Measurements from ENCODE around the gene NBPF11.
"Not testable (repeated sequence)": the region's sequence is repeated elsewhere in the genome, so short reads cannot be mapped to it uniquely, and the experiment has no call there.

NBPF11 gene, protein sequence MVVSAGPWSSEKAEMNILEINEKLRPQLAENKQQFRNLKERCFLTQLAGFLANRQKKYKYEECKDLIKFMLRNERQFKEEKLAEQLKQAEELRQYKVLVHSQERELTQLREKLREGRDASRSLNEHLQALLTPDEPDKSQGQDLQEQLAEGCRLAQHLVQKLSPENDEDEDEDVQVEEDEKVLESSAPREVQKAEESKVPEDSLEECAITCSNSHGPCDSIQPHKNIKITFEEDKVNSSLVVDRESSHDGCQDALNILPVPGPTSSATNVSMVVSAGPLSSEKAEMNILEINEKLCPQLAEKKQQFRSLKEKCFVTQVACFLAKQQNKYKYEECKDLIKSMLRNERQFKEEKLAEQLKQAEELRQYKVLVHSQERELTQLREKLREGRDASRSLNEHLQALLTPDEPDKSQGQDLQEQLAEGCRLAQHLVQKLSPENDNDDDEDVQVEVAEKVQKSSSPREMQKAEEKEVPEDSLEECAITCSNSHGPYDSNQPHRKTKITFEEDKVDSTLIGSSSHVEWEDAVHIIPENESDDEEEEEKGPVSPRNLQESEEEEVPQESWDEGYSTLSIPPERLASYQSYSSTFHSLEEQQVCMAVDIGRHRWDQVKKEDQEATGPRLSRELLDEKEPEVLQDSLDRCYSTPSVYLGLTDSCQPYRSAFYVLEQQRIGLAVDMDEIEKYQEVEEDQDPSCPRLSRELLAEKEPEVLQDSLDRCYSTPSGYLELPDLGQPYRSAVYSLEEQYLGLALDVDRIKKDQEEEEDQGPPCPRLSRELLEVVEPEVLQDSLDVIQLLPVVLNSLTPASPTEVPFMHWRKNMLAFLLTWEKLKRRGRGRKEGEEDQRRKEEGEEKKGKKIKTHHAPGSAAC

GRCh38 chr1:148151911-148152656 lies at the start of gene NBPF11:
TSS of gene NBPF11 (minus strand) at chr1:148152281. CDS start at chr1:148127003, 25,278 bp downstream.
- DNase-seq = peak; percentile 81

- DNase-seq = not testable (repeated sequence)
Measured at GRCh38 chr1:148197396-148197795, 45.3 kb upstream of the NBPF11 start.

DNA sequence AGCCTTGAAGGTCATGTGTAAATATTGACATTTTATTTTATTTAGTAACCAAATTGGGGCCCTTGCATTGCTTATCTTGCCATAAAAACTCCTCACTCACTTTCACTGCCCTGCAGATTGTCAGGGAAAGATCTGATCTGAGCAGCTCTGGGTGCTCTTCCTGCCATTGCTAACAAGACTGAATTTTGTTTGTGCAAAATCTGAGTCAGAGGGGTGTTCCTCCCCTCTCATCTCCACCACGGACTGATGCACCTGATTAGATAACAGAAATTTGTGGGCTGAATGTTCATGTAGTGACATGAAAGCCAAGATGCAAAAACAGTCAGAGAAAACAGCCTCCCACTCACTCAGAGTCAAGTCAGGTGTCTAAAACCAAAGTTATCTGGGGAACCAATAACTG lies 44.9 kb upstream of the NBPF11 start:
- DNase-seq = not testable (repeated sequence)

DNA sequence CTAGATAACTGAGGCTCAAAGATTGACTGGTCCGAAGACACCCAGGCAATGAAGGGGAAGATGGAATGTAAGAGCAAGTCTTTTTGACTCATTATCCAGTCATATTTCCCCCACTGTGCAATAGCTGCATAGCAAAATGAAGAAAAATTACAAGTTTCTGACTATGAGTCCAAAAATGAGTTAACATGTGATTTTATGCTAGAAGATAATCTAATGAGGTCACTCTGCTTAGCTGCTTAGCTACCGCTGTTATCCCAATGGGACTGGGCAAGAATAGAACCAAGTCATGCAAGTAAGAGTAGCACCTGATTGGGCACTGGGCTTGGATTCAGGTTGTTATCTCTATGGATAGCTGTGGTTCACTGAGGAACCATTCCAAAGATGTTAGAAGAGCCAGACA lies 43.0 kb upstream of the NBPF11 start:
- DNase-seq = not testable (repeated sequence)

GRCh38 chr1:148188768-148189167 lies 36.7 kb upstream of the NBPF11 start:
- DNase-seq = not testable (repeated sequence)

DNA sequence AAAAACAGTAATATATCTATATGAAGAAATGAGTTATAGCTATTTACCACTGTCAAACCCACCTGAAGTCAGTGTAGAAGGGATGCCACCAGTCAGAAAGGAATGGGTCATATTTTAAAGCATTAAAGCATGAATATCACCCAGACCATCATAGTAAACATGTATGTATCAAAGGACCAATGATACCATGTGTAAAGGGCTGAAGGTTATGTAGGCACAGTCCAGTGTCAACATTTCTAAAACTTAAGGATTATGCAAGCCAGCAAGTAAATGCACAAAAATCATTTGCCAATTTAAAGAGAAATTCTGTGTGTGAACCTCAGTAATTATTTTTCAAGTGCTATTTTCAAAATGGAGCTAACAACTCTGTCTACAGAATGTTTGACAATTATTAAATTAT lies 26.6 kb upstream of the NBPF11 start:
- DNase-seq = not testable (repeated sequence)

GRCh38 chr1:148175414-148175813 lies 23.3 kb upstream of the NBPF11 start:
- DNase-seq = not testable (repeated sequence)

DNA sequence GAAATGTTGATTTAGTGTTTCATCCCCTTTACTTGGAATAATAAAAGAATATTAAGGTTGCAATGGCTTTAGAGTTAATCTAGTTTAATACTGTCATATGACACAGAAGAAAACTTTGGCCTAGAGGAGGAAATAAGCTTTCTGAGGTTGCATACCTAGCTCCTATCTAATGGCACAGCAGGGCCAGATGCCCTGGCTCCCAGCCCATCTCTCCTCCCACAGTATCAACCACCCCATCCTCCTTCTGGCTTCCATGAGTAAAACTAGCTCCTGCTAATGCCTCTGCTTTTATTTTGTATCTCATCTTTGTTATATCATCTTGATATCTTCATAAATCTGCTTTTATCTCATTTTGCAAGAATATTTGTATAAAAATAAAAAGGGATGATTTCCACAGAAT lies 19.9 kb upstream of the NBPF11 start:
- DNase-seq = not testable (repeated sequence)

DNA sequence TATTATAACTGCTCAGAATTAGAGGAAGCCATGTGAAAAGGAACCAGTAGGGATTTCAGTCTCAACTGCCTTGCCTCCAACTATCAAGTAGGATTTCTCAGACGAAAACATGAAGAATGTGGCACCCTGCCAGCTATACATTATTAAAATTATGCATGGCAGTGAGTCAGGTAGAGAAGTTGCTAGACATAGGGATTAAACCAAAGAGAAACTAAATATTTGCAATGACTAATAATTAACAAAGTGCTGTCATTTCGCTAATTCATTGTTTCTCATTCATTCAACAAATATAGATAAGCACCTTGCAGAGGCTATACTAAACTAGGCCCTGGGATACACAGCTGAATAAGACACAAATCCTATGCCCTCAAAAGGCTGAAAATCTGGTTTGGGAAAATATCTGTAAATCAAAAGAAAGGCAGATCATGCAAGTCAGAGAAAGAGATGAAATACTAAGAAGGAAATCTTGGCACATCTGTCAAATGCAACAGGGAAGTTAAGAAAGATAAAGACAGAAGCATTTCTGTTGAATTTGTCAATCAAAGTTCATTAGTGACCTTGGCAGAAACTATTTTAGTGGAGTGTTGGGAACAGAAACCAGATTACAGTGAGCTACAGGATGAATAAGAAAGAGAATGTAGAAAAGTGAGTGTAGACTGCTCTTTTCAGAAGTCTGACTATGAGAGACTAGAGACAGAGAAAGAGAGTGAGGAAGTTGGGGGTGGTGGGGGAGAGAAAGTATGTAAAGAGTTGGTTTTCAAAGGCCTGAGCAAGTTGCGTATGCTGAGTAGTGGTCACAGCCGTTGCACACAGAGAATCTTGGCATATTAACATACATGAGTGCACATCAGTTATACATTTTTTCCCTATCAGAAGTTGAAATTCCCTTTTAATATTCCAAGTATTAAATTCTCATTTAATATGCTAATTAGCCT lies 14.7 kb upstream of the NBPF11 start:
- no peak for DNase-seq

DNA sequence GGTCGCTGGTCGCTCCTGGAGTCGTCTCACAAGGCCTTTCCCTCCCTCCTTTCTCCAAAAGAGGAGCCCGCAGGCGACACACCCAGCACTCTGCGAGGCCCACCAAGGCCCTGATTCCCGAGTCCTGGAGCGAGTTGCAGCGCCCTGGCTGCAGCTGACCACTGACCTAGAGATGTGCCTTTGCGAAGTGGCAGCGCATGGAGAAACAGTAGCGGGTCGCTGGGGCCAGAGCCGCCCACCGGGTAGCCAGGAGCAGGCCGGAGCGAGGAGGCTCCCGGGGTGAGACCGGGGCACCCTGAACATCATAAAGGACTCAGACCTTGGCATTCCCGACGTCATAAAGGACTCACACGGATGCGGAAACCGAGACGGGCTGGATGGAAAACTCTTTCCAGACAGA lies 10.3 kb upstream of the NBPF11 start:
- no peak for DNase-seq

DNA sequence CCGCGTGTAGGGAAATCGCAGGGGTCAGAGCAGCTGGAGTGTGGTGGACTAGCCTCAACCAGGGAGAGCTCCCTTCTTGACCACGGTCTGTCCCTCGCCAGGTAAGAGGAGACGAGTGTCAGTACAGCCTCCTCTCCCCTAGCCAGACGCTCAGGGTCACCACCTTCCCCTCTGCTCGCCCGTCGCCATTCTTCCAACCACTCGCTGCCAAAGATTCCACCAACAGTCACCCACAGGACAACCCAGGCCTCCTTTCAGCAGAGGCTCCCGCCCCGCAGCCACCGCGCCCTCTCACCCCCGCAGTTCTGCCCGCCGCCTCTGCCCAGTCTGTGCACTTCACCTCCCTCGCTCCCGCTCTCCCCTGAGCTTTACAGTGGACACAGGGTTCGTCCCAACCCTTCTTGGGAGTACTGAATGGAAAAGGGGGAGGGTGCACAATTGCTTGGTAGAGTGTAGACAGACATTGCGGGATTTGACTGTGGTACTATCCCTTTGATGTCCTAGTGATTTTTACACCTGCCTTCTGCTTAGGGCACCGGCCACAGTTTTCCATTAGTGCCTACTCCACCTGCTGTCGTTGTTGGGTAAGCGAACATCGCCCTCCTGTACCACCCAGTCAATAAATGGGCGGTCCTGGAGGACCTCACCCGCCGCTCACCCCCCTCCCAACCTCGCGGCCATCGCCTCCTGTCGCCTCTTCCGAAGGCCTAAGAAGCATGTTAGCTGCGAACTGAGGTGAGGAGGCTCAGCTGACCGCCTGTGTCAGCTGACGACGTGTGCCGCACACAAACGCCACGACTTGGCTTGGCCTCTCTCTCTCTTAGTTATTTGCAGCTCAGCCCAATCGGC lies 9.2 kb upstream of the NBPF11 start:
- no peak for DNase-seq

DNA sequence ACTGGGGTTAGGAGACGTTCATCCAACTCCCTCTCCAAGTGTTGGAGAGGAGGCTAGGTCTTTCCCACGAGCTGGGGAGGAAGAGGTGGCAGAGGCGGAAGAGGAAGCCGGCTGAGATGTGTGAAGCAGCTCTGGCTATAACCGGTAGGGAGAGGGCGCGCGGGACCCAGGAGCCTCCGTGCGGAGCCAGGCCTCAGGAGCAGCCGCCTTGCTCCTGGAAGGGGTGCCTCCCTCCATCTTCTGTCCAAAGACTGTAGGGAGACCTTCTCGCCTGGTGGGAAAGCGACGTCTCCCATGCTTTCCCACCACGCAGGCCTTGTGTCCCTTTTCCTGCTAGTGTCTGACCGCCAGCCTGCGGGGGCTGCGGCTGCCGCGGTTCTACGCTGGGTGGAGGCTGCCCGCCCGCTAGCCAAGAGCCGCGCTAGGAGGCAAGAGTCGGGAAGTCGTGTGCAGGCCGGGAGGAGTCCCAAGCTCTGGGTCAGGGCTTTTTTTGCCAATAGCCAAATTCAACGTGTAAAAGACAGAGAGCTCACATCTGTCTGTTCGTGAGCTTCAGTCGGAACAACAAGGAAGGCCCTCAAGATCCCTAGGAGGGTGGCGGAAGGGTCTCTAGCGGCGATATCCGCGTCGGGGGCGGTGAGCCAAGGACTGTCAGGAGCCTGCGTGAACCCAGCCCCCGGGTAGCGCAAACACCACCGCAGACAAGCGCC lies 8.4 kb upstream of the NBPF11 start:
- DNase-seq = no peak

- no peak for DNase-seq
Measured at GRCh38 chr1:148160048-148160342, 7.9 kb upstream of the NBPF11 start.

- no peak for DNase-seq
Measured at GRCh38 chr1:148158341-148159003, 6.4 kb upstream of the NBPF11 start.

DNA sequence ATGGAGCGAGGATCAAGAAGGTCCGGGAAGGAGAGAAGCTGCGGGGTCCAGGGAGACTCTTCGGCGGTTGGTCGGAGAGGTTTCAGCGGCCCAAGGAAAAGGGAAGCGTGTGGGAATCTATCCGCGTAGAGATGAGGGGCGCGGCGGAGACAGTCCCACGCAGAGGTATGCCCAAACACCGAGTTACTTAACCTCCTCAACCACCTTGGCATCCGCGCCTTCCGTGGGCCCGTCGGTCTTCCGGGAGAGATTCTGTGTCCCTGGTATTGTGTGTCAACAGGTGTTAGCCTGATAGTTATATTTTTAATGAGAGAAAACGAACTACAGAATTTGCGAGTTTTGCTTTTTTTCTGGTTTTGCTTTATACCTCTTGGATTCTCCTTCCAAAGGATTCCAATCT lies 5.7 kb upstream of the NBPF11 start:
- DNase-seq = not testable (repeated sequence)

DNA sequence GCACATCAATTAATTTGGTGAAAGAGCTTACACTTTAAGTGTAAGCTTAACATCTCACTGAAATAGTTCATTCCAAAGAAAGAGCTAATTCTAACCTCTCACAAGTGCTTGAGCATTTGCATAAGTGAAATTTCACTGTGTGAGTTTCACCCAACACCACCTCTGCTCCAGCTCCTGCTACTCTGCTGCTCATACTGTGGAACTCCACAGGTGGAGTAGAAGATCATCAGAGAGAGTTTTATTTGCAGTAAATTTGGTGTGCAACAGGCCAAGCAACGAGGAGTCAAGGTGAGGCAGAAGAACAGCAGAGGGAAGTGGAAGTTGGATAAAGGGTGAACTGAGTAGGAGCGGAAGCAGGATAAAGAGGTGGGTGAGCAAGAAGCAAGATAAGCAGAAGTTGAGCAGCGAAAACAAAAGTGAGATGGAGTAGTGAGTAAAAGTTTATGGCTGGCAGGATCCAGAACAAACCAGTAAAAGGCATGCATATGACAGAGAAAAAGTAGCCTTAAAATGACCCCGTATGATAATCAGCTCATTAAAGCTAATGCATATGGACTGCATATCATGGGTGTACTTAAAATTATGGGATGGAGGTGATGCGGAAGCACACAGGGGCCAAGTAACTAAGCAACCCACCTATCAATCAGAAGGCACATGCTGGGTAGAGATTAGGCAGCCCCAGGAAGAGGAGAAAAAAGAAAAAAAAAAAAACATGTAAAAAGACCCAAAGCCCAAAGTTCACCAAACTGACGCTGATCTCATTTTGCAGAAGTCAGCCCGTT lies 3.6 kb upstream of the NBPF11 start:
- DNase-seq = not testable (repeated sequence)

- DNase-seq = not testable (repeated sequence)
Measured at GRCh38 chr1:148152795-148153194, 714 bp upstream of the NBPF11 start.

GRCh38 chr1:148151371-148151819 lies 686 bp downstream of the NBPF11 start:
- peak; percentile 1 for DNase-seq

- peak; percentile 18 for DNase-seq
Measured at GRCh38 chr1:148150945-148151344, 1.1 kb downstream of the NBPF11 start.

All from HCEC 1CT (cell line).